Activated naive CD8-positive, alpha-beta T cell treated with anti-CD3 and anti-CD28 coated beads, Interleukin-2, amount 10 ng/mL, durations not matched to agents 7 days and 5 days (primary cell): ENCODE results near the gene C1QTNF8. TPM values are rescaled to one million over a fixed set of nuclear protein-coding genes. Genes with fewer than 3 reads are reported as not detected.

ENCODE experiments used
- ATAC-seq: fragments of 150-1000 bp; cut with Tn5 transposase; one replicate; pipeline ENCODE4 v1.10.0; 2021; ENCODE audit warnings: low read depth, moderate library complexity
- POLR2A ChIA-PET: fragments of 350-600 bp; sonication (Branson Sonifier 250); formaldehyde crosslinking; loops from one replicate; lab custom pipeline; 2021; ENCODE audit warnings: antibody characterized with exemption; lab: Charles Lee
- DNase-seq: peaks from one replicate; pipeline ENCODE4 v3.0.0; 2021
- H3K27ac Mint-ChIP-seq: one replicate; pipeline ENCODE4 v1.8.0; 2022; ENCODE audit warnings: mild to moderate bottlenecking, mixed read lengths
- H3K27me3 Mint-ChIP-seq: one replicate; pipeline ENCODE4 v1.8.0; 2022; ENCODE audit warnings: mild to moderate bottlenecking, moderate library complexity, mixed read lengths
- H3K36me3 Mint-ChIP-seq: one replicate; pipeline ENCODE4 v1.8.0; 2021; ENCODE audit warnings: mild to moderate bottlenecking, mixed read lengths
- H3K4me1 Mint-ChIP-seq: one replicate; pipeline ENCODE4 v1.8.0; 2021; ENCODE audit warnings: mixed read lengths
- H3K4me3 Mint-ChIP-seq: one replicate; pipeline ENCODE4 v1.8.0; 2022; ENCODE audit warnings: mild to moderate bottlenecking, moderate library complexity, mixed read lengths
- H3K9me3 Mint-ChIP-seq: one replicate; pipeline ENCODE4 v1.8.0; 2021; ENCODE audit warnings: mixed read lengths
- total RNA-seq, 2 experiments: library from RNA; stranded (reverse); gene quantifications; one replicate each; pipeline ENCODE4 v1.2.3, GENCODE V29; 2021

Gene C1QTNF8
- total RNA-seq, 2 experiments from 2014 or later: not detected

DNA sequence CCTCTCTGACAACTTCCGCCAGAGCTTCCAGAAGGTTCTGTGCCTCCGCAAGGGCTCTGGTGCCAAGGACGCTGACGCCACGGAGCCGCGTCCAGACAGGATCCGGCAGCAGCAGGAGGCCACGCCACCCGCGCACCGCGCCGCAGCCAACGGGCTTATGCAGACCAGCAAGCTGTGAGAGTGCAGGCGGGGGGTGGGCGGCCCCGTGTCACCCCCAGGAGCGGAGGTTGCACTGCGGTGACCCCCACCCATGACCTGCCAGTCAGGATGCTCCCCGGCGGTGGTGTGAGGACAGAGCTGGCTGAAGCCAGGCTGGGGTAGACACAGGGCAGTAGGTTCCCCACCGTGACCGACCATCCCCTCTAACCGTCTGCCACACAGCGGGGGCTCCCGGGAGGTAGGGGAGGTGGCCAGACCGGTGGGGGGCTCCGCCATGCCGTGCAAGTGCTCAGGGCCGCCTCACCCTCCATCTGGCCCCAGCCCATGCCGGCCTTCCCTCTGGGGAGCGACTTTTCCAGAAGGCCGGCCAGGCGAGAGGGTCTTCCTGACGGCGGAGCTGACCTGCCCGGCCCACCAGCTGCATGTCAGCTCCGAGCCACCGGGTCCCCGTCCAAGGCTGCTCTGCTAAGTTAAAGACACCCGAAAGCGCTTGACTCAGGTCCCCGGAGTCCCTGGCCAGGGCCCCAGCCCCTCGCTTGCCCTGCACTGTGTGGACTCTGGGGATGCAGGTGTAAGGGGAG, 16.1 kb downstream of the C1QTNF8 start:
- peaks cover 5% of the 10 kb centered on the region for H3K27me3 Mint-ChIP-seq
- no peak overlapping the region for H3K4me3 Mint-ChIP-seq
- no peak overlapping the region for H3K27ac Mint-ChIP-seq
- ATAC-seq (no peak), DNase-seq (no peak)
- POLR2A ChIA-PET: no interaction called here
- H3K4me1 Mint-ChIP-seq: peaks cover 1% of the 10 kb centered on the region
- peaks cover under 1% of the 10 kb centered on the region for H3K9me3 Mint-ChIP-seq
- no peaks in the 10 kb centered on the region for H3K36me3 Mint-ChIP-seq

DNA sequence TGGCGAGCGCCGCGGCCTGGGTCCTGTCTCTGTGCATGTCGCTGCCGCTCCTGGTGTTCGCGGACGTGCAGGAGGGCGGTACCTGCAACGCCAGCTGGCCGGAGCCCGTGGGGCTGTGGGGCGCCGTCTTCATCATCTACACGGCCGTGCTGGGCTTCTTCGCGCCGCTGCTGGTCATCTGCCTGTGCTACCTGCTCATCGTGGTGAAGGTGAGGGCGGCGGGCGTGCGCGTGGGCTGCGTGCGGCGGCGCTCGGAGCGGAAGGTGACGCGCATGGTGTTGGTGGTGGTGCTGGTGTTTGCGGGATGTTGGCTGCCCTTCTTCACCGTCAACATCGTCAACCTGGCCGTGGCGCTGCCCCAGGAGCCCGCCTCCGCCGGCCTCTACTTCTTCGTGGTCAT, 16.7 kb downstream of the C1QTNF8 start:
- POLR2A ChIA-PET: no interaction called here
- peaks cover 1% of the 10 kb centered on the region for H3K4me1 Mint-ChIP-seq
- peaks cover 5% of the 10 kb centered on the region for H3K27me3 Mint-ChIP-seq
- no peaks in the 10 kb centered on the region for H3K9me3 Mint-ChIP-seq
- H3K4me3 Mint-ChIP-seq: no peak overlapping the region
- no peak overlapping the region for H3K27ac Mint-ChIP-seq
- H3K36me3 Mint-ChIP-seq: no peaks in the 10 kb centered on the region
- no peak for DNase-seq
- no peak for ATAC-seq

DNA sequence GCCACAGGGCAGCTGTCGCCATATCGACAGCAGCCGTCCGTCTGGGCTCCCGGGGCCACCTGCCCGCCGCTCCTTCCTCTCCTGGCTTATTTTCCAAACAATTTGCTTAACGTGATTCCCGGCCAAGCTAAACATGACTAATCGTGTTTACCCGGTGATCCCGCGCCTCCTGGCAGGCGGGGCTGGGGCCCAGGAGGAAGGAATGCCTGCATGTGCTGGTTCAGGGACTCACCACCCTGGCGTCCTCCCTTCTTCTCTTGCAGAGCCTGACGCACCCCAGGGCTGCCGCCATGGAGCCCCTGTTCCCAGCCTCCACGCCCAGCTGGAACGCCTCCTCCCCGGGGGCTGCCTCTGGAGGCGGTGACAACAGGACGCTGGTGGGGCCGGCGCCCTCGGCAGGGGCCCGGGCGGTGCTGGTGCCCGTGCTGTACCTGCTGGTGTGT, 17.4 kb downstream of the C1QTNF8 start:
- Mint-ChIP-seq H3K4me1 (peaks cover 1% of the 10 kb centered on the region), H3K4me3 (no peak overlapping the region), H3K27ac (no peak overlapping the region), H3K9me3 (no peaks in the 10 kb centered on the region), H3K27me3 (peaks cover 5% of the 10 kb centered on the region), H3K36me3 (no peaks in the 10 kb centered on the region)
- no peak for DNase-seq
- POLR2A ChIA-PET: no interaction called here
- no peak for ATAC-seq

DNA sequence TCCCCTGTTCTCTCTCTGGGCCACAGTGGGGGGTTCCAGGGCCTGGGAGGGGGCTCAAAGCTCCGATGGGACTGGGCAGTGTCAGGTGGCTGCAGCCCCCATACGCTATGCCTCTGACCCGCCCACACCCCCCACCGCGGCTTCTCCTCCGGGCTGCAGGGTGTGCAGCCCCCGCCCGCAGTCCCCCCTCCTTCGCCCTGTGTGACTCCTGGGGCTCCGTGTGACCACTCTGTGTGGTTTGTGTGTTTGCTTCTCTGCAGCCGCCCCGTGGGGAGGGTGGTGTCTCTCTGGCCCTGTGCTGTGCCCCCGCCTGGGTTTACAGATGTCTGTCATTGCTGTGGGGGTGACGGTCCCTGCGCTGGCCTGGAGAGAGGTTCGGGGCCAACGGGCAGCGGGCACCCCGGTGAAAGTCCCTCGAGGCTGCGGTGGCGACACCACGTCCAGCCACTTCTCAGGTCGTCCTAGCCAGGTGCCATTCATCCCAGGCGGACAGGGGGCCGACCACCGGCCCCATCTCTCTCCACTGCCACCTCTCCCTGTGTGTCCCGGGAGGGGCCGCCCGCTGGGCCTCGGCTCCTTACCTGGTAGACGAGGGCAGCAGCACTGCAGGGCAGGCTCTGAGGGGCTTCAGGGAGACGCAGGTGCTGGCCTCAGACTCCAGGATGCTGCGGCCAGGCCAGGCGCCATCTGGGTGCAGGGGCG, 18.0 kb downstream of the C1QTNF8 start:
- DNase-seq (no peak), ATAC-seq (no peak)
- Mint-ChIP-seq H3K4me1 (peaks cover 1% of the 10 kb centered on the region), H3K4me3 (no peak overlapping the region), H3K27me3 (peaks cover 5% of the 10 kb centered on the region), H3K9me3 (no peaks in the 10 kb centered on the region), H3K36me3 (no peaks in the 10 kb centered on the region), H3K27ac (no peak overlapping the region)
- POLR2A ChIA-PET: no interaction called here

DNA sequence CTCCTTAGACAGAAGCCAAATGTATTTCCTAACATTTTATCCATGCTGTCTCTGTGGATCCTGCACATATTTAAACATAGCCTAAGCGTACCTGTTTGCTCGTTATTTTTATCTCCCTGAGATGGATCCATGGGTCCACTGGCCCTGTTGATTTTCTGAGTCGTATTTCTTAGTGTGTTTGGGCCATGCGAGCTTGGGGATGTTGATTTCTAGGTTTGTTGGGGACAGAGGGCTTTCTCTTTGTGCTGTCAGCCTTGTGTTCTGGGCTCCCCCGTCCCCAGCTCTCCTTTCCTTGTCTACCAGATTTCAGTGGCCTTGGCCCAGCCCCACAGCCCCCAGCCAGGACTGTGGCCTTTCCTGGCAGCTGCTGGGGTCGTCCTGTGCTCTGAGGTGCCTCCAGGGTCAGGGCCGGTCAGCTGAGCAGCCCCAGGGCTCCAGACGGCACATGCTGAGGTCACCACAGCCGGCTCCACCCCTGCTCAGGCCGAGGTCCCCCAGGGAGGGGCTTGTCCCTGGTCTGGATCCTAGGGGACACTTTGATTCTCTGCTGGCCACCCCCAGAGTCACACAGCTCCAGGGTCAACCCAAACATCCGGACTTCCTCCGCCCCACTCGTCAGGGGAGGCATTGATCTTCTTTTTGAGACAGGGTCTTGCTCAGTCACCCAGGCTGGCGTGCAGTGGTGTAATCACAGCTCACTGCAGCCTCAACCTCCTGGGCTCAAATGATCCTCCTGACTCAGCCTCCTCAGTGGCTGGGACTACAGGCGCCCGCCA, 19.1 kb downstream of the C1QTNF8 start:
- DNase-seq (no peak), ATAC-seq (no peak)
- Mint-ChIP-seq H3K4me1 (peaks cover 1% of the 10 kb centered on the region), H3K27me3 (peaks cover 6% of the 10 kb centered on the region), H3K4me3 (no peak overlapping the region), H3K36me3 (no peaks in the 10 kb centered on the region), H3K27ac (no peak overlapping the region), H3K9me3 (no peaks in the 10 kb centered on the region)
- POLR2A ChIA-PET: no interaction called here

DNA sequence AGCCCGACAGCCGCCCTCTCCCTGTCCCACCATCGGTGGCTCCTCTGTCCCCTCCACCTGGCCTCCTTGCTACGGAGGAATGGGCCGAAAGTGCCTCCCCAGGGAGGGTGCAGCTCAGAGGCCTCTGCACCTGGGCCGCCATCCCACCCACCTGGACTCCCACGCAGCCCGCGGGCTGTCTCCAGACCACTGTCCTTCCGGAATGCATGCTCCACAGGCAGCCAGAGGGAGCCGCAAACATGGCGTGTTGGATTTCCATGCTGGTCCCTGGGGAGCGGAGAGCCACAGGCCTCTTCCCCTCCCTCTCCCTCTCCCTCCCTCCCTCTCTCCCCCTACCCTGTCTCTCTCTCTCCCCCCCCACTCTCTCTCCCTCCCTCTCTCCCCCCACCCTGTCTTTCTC, 20.5 kb downstream of the C1QTNF8 start:
- H3K9me3 Mint-ChIP-seq: no peaks in the 10 kb centered on the region
- H3K4me3 Mint-ChIP-seq: no peak overlapping the region
- no peak for DNase-seq
- no peak overlapping the region for H3K27ac Mint-ChIP-seq
- H3K4me1 Mint-ChIP-seq: peaks cover 1% of the 10 kb centered on the region
- H3K36me3 Mint-ChIP-seq: no peaks in the 10 kb centered on the region
- peaks cover 9% of the 10 kb centered on the region for H3K27me3 Mint-ChIP-seq
- ATAC-seq: no peak
- POLR2A ChIA-PET: no interaction called here

DNA sequence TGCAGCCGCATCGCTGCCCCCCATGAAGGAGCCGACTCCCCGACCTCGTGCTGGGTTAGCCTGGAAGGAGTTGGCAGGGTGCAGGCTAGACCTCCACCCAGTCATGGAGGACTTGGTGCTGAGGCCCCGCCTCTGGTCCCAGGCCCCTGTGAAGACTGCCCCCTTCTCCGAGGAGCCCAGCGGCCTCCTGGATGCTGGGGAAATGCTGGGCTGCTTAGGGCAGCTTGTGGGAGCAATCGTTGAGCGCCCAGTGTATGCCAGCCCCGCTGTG, 21.7 kb downstream of the C1QTNF8 start:
- H3K27ac Mint-ChIP-seq: no peak overlapping the region
- no peak overlapping the region for H3K4me3 Mint-ChIP-seq
- H3K9me3 Mint-ChIP-seq: no peaks in the 10 kb centered on the region
- no peak for ATAC-seq
- peaks cover 1% of the 10 kb centered on the region for H3K4me1 Mint-ChIP-seq
- no peak for DNase-seq
- POLR2A ChIA-PET: no interaction called here
- H3K27me3 Mint-ChIP-seq: peaks cover 12% of the 10 kb centered on the region
- no peaks in the 10 kb centered on the region for H3K36me3 Mint-ChIP-seq

DNA sequence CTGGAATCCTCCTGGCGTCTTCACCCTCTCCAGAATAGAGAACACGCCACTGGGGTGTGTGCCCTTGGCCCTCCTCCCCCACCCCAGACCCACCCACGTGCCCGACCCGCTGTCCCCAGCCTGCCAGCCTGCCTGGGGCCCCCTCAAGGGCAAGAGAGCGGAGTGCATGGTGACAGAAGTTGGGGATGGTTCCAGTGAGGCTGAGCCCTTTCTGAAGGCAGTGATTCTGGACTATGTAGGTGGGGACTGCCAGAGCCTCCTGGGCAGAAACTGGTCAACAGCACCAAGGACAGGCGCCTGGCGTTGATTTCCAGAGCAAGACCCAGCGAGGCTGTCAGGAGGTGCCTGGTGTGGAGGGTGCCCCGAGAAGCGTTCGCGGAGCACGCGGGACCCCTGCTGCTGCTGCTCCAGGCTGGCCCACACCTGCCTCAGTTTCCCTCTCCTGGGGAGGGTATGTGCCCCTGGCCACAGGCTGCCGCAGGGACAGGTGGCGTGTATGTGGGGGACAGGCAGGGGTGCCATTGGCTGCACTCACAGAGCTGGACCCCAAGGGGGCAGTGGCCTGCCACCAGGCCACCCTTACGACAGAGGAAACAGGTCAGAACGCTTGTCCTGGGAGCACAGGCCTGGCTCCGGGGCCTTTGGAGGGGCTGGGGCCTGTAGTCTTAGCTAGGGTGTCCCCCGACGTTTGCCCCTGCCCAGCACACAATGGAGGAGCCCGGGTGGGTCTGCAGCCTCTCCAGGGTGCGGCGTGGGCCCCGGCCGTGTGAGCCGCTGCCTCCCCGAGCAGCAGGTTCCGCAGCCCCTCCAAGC, 22.3 kb downstream of the C1QTNF8 start:
- H3K36me3 Mint-ChIP-seq: no peaks in the 10 kb centered on the region

DNA sequence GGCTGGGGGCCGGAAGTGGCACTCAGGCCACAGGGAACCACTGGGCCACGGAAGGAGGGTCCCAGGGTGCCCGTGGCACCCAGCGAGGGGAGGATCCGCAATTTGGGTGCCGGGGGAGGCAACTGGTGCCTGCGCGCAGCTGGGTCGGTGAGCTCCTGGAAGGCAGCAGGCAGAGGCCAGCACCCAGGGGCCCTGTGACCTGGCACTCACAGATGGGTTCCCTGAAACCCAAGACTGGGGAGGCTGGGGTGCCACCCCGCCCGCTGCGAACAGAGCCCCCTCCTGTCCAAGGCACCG, 22.8 kb downstream of the C1QTNF8 start:
- DNase-seq: no peak

More for the DNA sequence above, 22.3 kb downstream of the C1QTNF8 start:
- Mint-ChIP-seq H3K27ac (no peak overlapping the region), H3K4me3 (no peak overlapping the region), H3K27me3 (peaks cover 14% of the 10 kb centered on the region), H3K4me1 (peaks cover 1% of the 10 kb centered on the region), H3K9me3 (no peaks in the 10 kb centered on the region)
- ATAC-seq (no peak), DNase-seq (no peak)
- POLR2A ChIA-PET: no interaction called here

DNA sequence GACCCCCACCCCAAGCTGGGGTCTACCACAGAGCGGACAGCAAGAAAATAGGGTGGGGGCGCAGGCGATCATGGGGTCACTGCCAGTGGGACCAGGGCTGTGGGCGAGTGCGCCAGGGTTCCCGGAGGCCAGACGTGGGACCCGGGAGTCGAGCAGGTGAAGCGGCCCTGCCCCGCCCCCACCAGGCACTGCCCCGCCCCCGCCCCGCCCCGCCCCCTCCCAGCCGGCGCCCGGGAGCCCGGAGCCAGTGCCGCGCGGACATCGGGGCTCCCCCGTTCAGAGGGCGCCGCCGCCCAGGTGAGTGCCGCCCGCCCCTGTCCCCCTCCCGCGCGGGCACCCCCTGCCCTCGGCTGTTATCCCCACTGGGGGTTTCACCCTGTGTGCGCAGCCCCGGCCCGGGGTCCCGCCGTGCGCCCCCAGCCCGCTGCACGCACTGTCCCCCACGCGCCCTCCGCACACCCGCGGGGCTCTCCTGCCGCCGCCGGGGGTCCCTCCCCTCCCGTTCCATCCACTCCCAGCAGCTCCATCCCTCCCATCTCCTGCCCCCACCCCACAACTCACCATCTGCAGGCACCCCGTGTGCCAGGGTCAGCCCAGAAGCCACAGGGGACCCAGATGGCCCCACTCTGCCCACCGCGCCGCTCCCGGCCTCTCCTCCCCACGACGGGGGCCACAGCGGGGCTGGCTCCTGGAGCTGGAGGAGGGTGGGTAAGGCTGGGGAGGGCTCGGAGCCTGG, 23.4 kb downstream of the C1QTNF8 start, which contains the start of gene SSTR5:
TSS of gene SSTR5 (plus strand) at position 222 of the 736 bp plus-strand sequence. CDS start 6,122 bp downstream, outside the sequence.
- Mint-ChIP-seq H3K4me1 (peaks cover 3% of the 10 kb centered on the region), H3K9me3 (peaks cover 1% of the 10 kb centered on the region), H3K4me3 (no peak within 1 kb of the TSS), H3K27me3 (peaks cover 16% of the 10 kb centered on the region), H3K27ac (no peak within 1 kb of the TSS), H3K36me3 (no peaks in the 10 kb centered on the region)
- DNase-seq (no peak), ATAC-seq (no peak)
- POLR2A ChIA-PET: no interaction called here

More for the DNA sequence above, 22.8 kb downstream of the C1QTNF8 start:
- Mint-ChIP-seq H3K36me3 (no peaks in the 10 kb centered on the region), H3K27me3 (peaks cover 14% of the 10 kb centered on the region), H3K9me3 (no peaks in the 10 kb centered on the region), H3K4me3 (no peak overlapping the region), H3K4me1 (peaks cover 1% of the 10 kb centered on the region), H3K27ac (no peak overlapping the region)
- POLR2A ChIA-PET: no interaction called here
- no peak for ATAC-seq

DNA sequence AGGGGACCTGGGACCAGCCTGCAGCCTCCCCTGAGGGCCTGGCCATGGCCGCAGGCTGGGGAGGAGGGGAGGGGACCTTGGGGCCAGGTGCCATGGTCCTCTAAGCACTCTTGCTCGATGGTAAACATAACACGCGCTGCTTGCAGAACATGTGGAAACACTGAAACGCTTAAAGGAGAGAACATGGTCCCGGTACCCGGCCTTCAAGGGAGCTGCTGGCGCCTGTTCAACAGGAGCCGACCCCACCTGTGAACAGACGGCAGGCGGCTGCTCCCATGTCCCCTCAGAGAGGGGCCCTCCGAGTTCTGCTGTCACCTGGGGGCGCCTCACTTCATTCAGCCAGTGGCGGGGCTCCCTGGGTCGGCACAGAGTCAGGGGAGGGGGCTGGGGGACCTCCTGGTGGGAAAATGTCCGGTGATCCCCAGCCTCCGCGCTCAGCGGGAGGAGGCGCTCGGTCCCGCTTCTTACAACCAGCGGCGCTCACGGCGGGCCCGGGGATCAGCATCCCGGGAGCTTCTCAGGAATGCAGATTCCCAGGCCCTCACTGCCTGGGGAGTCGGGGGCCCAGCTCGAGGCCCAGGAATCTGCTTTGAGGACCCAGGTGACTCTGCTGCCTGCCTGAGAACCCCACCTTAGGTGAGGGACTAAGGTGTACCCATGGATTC, 24.4 kb downstream of the C1QTNF8 start:
- Mint-ChIP-seq H3K27me3 (peaks cover 22% of the 10 kb centered on the region), H3K4me3 (no peak overlapping the region), H3K36me3 (no peaks in the 10 kb centered on the region), H3K27ac (no peak overlapping the region), H3K9me3 (peaks cover 4% of the 10 kb centered on the region), H3K4me1 (peaks cover 6% of the 10 kb centered on the region)
- ATAC-seq (no peak), DNase-seq (no peak)
- POLR2A ChIA-PET: no interaction called here

DNA sequence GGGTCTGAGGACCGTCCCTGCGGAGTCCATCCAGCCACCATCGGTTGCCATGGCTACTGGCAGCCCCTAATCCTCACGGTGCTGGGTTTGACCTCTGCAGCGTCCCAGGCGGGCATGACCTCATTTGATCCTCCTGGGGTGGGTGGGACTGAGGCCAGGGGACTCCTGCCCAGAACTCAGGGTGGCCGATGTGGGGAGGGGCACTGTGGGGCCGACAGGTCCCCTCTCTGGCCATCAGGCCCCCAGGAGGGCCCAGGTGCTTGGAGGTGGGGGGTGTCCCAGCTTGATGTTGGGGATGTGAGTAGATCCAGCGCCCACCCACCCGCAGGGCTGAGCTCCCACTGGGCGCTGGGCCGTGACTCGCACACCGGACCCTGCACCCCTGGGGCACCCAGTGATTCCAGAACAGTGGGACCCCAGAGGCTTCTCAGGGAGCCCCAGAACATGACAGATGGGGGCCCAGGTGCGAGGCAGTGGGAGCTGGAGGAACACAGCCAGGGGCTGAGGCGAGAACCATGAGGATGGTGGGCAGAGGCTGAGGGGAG, 25.1 kb downstream of the C1QTNF8 start:
- H3K27me3 Mint-ChIP-seq: peaks cover 26% of the 10 kb centered on the region

More for the DNA sequence above, 25.1 kb downstream of the C1QTNF8 start:
- no peaks in the 10 kb centered on the region for H3K36me3 Mint-ChIP-seq
- DNase-seq (no peak), ATAC-seq (no peak)
- H3K9me3 Mint-ChIP-seq: peaks cover 4% of the 10 kb centered on the region
- no peak overlapping the region for H3K27ac Mint-ChIP-seq
- POLR2A ChIA-PET: no interaction called here
- peaks cover 4% of the 10 kb centered on the region for H3K4me1 Mint-ChIP-seq
- H3K4me3 Mint-ChIP-seq: no peak overlapping the region
